ENCODE measurements around the gene DOK1. TPM values are rescaled to one million over a fixed set of nuclear protein-coding genes. Genes with fewer than 3 reads are reported as not detected.
A peak's percentile ranks its signal among the peaks of the same experiment; 100 is the strongest.

The DOK1 gene
- total RNA-seq, 2 donors from 2014 or later: 23.7 to 32.4 TPM

GRCh38 chr2:74582184-74582583 is 27.7 kb downstream of the DOK1 start:
- ATAC-seq (replicated peaks): no peak
- H3K27me3 Mint-ChIP-seq: peaks cover 6% of the 10 kb centered on the region
- H3K9me3 Mint-ChIP-seq: no peaks in the 10 kb centered on the region
- H3K27ac Mint-ChIP-seq: no peak overlapping the region
- no peaks in the 10 kb centered on the region for H3K36me3 Mint-ChIP-seq (ENCODE audit: low read depth)
- no peak overlapping the region for H3K4me3 Mint-ChIP-seq
- peaks cover 15% of the 10 kb centered on the region for H3K4me1 Mint-ChIP-seq

- no peak for ATAC-seq (replicated peaks)
- Mint-ChIP-seq H3K4me3 (no peak overlapping the region), H3K27me3 (peaks cover 6% of the 10 kb centered on the region), H3K27ac (no peak overlapping the region), H3K4me1 (peaks cover 10% of the 10 kb centered on the region), H3K36me3 (ENCODE audit: low read depth) (no peaks in the 10 kb centered on the region), H3K9me3 (no peaks in the 10 kb centered on the region)
Measured at GRCh38 chr2:74583504-74583903, 29.0 kb downstream of the DOK1 start.

GRCh38 chr2:74584088-74584645 is 29.6 kb downstream of the DOK1 start:
- Mint-ChIP-seq H3K4me1 (peaks cover 10% of the 10 kb centered on the region), H3K4me3 (peak overlapping the region; percentile 37), H3K36me3 (ENCODE audit: low read depth) (no peaks in the 10 kb centered on the region), H3K9me3 (no peaks in the 10 kb centered on the region), H3K27me3 (peaks cover 6% of the 10 kb centered on the region), H3K27ac (peak overlapping the region; percentile 61)
- ATAC-seq (replicated peaks): peak; percentile 88

GRCh38 chr2:74585406-74586185 is 31.1 kb downstream of the DOK1 start:
- no peaks in the 10 kb centered on the region for H3K9me3 Mint-ChIP-seq
- peak overlapping the region; percentile 58 for H3K4me3 Mint-ChIP-seq
- no peaks in the 10 kb centered on the region for H3K36me3 Mint-ChIP-seq (ENCODE audit: low read depth)
- H3K27me3 Mint-ChIP-seq: peaks cover 3% of the 10 kb centered on the region
- peaks cover 10% of the 10 kb centered on the region for H3K4me1 Mint-ChIP-seq
- ATAC-seq (replicated peaks): peak; percentile 33
- peak overlapping the region; percentile 13 for H3K27ac Mint-ChIP-seq

- ATAC-seq (replicated peaks): peak; percentile 70
- no peak overlapping the region for H3K4me3 Mint-ChIP-seq
- no peaks in the 10 kb centered on the region for H3K9me3 Mint-ChIP-seq
- peaks cover 10% of the 10 kb centered on the region for H3K4me1 Mint-ChIP-seq
- no peaks in the 10 kb centered on the region for H3K36me3 Mint-ChIP-seq (ENCODE audit: low read depth)
- no peak overlapping the region for H3K27ac Mint-ChIP-seq
- peaks cover 6% of the 10 kb centered on the region for H3K27me3 Mint-ChIP-seq
Measured at GRCh38 chr2:74587664-74588277, 33.3 kb downstream of the DOK1 start.

- H3K9me3 Mint-ChIP-seq: no peaks in the 10 kb centered on the region
- H3K27me3 Mint-ChIP-seq: peaks cover 11% of the 10 kb centered on the region
- peaks cover 10% of the 10 kb centered on the region for H3K4me1 Mint-ChIP-seq
- H3K4me3 Mint-ChIP-seq: no peak overlapping the region
- no peak for ATAC-seq (replicated peaks)
- no peak overlapping the region for H3K27ac Mint-ChIP-seq
- no peaks in the 10 kb centered on the region for H3K36me3 Mint-ChIP-seq (ENCODE audit: low read depth)
Measured at GRCh38 chr2:74588664-74589063, 34.1 kb downstream of the DOK1 start.

GRCh38 chr2:74593826-74594772 is 39.6 kb downstream of the DOK1 start:
- Mint-ChIP-seq H3K36me3 (ENCODE audit: low read depth) (no peaks in the 10 kb centered on the region), H3K4me1 (no peaks in the 10 kb centered on the region), H3K9me3 (no peaks in the 10 kb centered on the region), H3K4me3 (no peak overlapping the region), H3K27ac (no peak overlapping the region), H3K27me3 (peaks cover 29% of the 10 kb centered on the region)
- ATAC-seq (replicated peaks): peak; percentile 29

- no peak overlapping the region for H3K27ac Mint-ChIP-seq
- H3K36me3 Mint-ChIP-seq (ENCODE audit: low read depth): no peaks in the 10 kb centered on the region
- H3K4me3 Mint-ChIP-seq: no peak overlapping the region
- no peaks in the 10 kb centered on the region for H3K4me1 Mint-ChIP-seq
- no peaks in the 10 kb centered on the region for H3K9me3 Mint-ChIP-seq
- no peak for ATAC-seq (replicated peaks)
- H3K27me3 Mint-ChIP-seq: peaks cover 32% of the 10 kb centered on the region
Measured at GRCh38 chr2:74596584-74596983, 42.1 kb downstream of the DOK1 start.

GRCh38 chr2:74597410-74597809 is 42.9 kb downstream of the DOK1 start:
- Mint-ChIP-seq H3K4me3 (no peak overlapping the region), H3K4me1 (peaks cover 2% of the 10 kb centered on the region), H3K27me3 (peaks cover 33% of the 10 kb centered on the region), H3K9me3 (no peaks in the 10 kb centered on the region), H3K27ac (no peak overlapping the region), H3K36me3 (ENCODE audit: low read depth) (no peaks in the 10 kb centered on the region)
- ATAC-seq (replicated peaks): no peak

GRCh38 chr2:74599676-74600075 is 45.2 kb downstream of the DOK1 start:
- Mint-ChIP-seq H3K36me3 (ENCODE audit: low read depth) (no peaks in the 10 kb centered on the region), H3K9me3 (no peaks in the 10 kb centered on the region), H3K27me3 (peaks cover 33% of the 10 kb centered on the region), H3K4me3 (no peak overlapping the region), H3K27ac (no peak overlapping the region), H3K4me1 (peaks cover 11% of the 10 kb centered on the region)
- no peak for ATAC-seq (replicated peaks)

- Mint-ChIP-seq H3K27ac (no peak overlapping the region), H3K4me1 (peaks cover 11% of the 10 kb centered on the region), H3K4me3 (no peak overlapping the region)
Measured at GRCh38 chr2:74602586-74603281, 48.2 kb downstream of the DOK1 start.

GRCh38 chr2:74603282-74604000 is 48.9 kb downstream of the DOK1 start:
- no peaks in the 10 kb centered on the region for H3K36me3 Mint-ChIP-seq (ENCODE audit: low read depth)
- peaks cover 11% of the 10 kb centered on the region for H3K4me1 Mint-ChIP-seq
- H3K4me3 Mint-ChIP-seq: no peak overlapping the region
- H3K27ac Mint-ChIP-seq: no peak overlapping the region
- ATAC-seq (replicated peaks): peak; percentile 66
- H3K27me3 Mint-ChIP-seq: peaks cover 21% of the 10 kb centered on the region
- H3K9me3 Mint-ChIP-seq: no peaks in the 10 kb centered on the region

More at GRCh38 chr2:74602586-74603281, 48.2 kb downstream of the DOK1 start:
- Mint-ChIP-seq H3K27me3 (peaks cover 21% of the 10 kb centered on the region), H3K36me3 (ENCODE audit: low read depth) (no peaks in the 10 kb centered on the region), H3K9me3 (no peaks in the 10 kb centered on the region)
- ATAC-seq (replicated peaks): peak; percentile 70

GRCh38 chr2:74606927-74607326 is 52.4 kb downstream of the DOK1 start:
- H3K9me3 Mint-ChIP-seq: no peaks in the 10 kb centered on the region
- H3K4me3 Mint-ChIP-seq: no peak overlapping the region
- no peak overlapping the region for H3K27ac Mint-ChIP-seq
- H3K27me3 Mint-ChIP-seq: peaks cover 28% of the 10 kb centered on the region
- H3K4me1 Mint-ChIP-seq: peaks cover 11% of the 10 kb centered on the region
- no peak for ATAC-seq (replicated peaks)
- no peaks in the 10 kb centered on the region for H3K36me3 Mint-ChIP-seq (ENCODE audit: low read depth)

Measured in activated T-helper 17 cell treated with anti-CD3 and anti-CD28 coated beads, Interleukin-2, amount 50 U/mL, for 72 hours (primary cell).